Raji (cell line): Measurements from ENCODE around the gene DLG2.

Experiments used
- POLR2A ChIP-seq: IDR thresholded peaks from 2 replicates; pipeline ENCODE4 v1.6.1; 2011; ENCODE audit warnings: low read depth, low read length, control low read depth; ENCODE audit not compliant: insufficient read depth

DLG2 gene

GRCh38 chr11:84249344-84250135, 1377.6 kb downstream of the DLG2 start:
- no peak for TF ChIP-seq POLR2A

GRCh38 chr11:84247926-84248325, 1379.2 kb downstream of the DLG2 start:
- no peak for TF ChIP-seq POLR2A

GRCh38 chr11:84247129-84247528, 1380.0 kb downstream of the DLG2 start:
- TF ChIP-seq POLR2A: no peak

GRCh38 chr11:84243629-84244263, 1383.4 kb downstream of the DLG2 start:
- TF ChIP-seq POLR2A: no peak

- no peak for TF ChIP-seq POLR2A
Measured at GRCh38 chr11:84241343-84242131, 1385.6 kb downstream of the DLG2 start.

GRCh38 chr11:84240847-84241246, 1386.3 kb downstream of the DLG2 start:
- TF ChIP-seq POLR2A: no peak

- TF ChIP-seq POLR2A: no peak
Measured at GRCh38 chr11:84236436-84236835, 1390.7 kb downstream of the DLG2 start.

GRCh38 chr11:84234462-84235202, 1392.5 kb downstream of the DLG2 start:
- no peak for TF ChIP-seq POLR2A

- no peak for TF ChIP-seq POLR2A
Measured at GRCh38 chr11:84234011-84234410, 1393.1 kb downstream of the DLG2 start.

- no peak for TF ChIP-seq POLR2A
Measured at GRCh38 chr11:84232511-84232910, 1394.6 kb downstream of the DLG2 start.

- no peak for TF ChIP-seq POLR2A
Measured at GRCh38 chr11:84230402-84230801, 1396.7 kb downstream of the DLG2 start.

GRCh38 chr11:84227970-84228665, 1399.0 kb downstream of the DLG2 start:
- TF ChIP-seq POLR2A: no peak

GRCh38 chr11:84224042-84224441, 1403.1 kb downstream of the DLG2 start:
- TF ChIP-seq POLR2A: no peak

GRCh38 chr11:84218318-84218717, 1408.8 kb downstream of the DLG2 start:
- TF ChIP-seq POLR2A: no peak
